ENCODE results near the gene MATN1. TPM values are rescaled to one million over a fixed set of nuclear protein-coding genes. Genes with fewer than 3 reads are reported as not detected.
A peak's percentile ranks its signal among the peaks of the same experiment; 100 is the strongest.

MATN1 gene
- polyA plus RNA-seq, 3 donors, result 0.11 to 0.21 (median 0.17) TPM

DNA sequence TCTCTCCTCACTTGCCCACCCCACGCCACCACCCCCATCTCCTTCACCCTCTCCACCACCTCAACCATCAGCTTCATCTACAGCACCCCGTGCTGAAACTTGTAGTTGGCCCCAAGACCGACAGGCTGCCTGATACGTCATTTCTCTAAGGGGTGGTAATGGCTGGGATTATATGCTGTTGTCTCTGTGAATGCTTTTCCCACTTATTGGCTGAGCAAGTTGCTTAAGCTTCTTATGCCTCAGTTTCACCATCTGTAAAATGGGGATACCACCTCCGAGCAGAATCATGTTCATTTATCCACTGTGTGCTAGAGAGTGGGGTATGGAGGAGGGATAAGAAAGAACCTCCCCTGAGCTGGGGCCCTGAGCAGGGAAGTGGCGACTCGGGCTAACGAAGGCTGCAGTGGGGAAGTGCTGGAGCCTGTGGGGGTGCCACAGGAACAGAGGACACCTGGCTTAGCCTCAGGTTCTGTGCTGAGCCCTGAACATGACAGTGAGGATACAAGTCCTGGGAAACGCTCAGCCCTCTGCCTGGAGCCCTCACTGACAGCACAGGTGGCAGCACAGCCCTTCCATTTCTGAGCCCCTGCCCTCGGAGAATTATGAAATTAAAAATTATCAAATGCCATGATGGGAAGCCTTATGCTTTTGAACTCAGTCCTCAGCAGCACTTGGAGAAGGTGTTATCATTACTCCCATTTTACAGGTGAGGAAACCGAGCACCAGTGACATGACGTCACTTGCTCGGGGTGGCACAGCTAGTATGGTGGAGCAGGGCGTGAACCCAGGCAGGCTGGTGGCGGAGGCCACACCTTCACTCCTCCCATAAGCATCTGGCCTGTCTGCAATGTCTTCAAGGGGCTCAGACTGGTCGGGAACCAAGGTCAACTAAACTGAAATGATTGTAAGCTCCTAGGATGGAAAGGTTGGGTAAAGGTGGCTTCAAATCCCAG is 2.8 kb downstream of the MATN1 start:
- no peak for DNase-seq (ENCODE audit: low read depth in 3 of 3, low spot score in 2 of 3)

DNA sequence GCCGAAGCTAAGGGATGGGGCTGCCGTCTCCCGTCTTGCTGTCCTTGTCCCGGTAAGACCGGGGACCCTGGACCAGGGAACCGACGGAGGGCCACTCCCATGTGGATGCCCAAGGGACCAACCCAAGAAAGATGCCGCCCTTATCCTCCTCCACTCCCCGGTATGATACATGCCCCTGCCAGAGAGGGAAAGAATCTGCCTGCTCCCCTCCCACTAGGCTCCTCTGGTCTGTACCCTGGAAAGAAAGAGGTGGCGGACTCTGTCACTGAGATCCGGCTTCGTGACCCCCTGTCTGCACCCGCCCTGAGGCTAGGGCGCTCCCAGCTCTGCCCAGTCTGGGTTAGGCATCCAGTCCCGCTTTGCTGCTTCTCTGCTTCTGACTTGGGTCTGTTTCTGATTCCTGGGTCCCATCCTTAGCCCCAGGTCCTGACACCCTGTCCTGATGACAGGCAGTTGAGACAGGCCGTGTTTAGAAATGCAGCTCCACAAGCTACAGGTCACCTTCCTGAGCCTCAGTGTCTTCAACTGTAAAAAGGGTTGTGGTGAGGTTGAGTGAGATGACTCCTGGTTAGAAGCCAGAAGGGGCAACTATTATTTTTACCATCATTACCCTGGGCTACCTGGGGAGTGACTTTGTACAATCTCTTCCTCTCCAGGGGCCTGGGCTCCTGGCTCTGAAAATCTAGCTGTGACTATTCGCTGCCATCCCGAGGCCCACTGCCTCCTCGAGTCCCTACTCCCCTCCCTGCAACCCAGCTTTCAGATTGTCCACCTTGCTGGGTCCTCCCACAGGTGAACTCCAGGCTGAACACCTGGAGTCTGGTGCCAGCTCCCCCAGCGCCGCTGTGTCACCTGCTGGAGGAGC is 3.7 kb downstream of the MATN1 start:
- no peak for DNase-seq (ENCODE audit: low read depth in 3 of 3, low spot score in 2 of 3)

DNA sequence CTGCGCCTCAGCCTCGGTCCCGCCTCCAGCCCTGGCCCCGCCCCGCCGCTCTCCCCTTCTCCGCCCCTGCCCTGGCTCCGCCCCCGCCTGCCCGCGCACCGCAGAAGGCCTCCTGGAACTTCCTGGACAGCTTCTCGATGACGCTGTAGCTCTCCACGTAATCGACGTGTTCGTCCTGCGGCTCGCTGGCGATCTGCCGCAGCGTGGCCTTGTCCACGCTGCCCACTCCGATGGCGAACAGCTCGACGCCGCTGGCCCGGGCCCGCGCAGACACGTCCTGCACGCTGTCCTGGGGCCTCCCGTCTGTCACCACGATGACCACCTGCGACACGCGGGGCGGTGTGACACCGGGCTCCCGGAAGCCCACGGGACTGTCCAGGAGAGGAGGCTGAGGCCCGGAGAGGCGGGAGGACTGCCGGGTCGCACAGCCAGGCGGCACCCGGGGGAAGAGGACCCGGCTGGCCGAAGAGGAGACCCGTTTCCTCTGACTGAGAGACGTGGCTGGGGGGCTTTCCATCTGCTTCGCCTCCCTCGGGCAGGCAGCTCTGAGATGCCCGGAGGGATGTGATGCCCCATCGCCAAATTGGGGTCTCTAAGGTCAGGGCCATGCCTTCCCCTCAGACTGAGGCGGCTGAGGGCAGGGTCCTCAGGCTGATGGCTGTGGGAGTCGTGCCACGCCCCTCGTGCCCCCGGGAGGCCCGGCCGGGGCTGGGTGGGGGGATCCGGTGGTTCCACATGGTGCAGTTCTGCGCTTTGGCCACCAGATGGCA is 4.6 kb downstream of the MATN1 start:
- peak; percentile 63 to 78 (median 78) for DNase-seq (ENCODE audit: low read depth in 3 of 3, low spot score in 2 of 3)

DNA sequence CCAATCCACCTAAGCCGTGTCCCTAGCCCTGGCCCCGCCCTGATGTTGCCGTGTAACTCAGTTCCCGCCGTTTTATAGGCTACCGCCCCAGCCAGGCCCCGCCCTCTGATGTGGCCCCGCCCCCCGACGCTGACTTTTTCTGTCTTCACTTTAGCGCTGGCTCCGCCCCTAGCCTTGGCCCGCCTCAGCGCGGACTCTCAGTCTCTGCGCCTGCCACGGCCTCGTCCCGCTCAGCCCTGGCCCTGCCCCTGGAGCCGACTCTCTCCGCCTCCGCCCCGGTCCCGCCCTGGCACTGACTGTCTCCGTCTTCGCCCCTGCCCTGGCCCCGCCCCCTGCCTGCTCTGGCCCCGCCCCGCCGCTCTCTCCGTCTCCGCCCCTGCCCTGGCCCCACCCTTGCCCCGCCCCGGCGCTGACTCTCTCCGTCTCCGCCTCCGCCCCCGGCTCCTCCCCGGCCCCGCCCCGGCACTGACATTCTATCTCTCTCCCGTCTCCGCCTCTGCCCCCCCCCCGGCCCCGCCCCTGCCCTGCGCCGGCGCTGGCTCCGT is 5.2 kb downstream of the MATN1 start:
- peak; percentile 87 to 94 (median 89) for DNase-seq (ENCODE audit: low read depth in 3 of 3, low spot score in 2 of 3)

DNA sequence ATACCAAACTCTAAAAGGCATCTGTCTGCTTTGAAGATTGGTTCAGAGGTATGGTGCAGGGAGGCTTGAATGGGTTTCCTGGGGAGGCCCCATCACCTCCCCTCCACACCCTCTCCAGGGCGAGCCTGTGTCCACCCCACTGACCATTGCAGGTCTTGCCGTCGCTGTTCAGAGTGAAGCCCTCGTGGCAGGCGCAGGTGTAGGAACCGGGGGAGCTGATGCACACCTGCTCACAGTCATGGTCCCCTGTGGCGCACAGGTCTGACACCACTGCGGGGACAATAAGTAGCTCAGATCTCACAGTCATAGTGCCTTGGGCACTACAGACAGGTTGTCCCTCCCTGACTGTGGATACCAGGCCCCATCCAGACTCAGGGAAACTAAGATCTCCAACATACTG is 6.7 kb downstream of the MATN1 start:
- no peak for DNase-seq (ENCODE audit: low read depth in 3 of 3, low spot score in 2 of 3)

DNA sequence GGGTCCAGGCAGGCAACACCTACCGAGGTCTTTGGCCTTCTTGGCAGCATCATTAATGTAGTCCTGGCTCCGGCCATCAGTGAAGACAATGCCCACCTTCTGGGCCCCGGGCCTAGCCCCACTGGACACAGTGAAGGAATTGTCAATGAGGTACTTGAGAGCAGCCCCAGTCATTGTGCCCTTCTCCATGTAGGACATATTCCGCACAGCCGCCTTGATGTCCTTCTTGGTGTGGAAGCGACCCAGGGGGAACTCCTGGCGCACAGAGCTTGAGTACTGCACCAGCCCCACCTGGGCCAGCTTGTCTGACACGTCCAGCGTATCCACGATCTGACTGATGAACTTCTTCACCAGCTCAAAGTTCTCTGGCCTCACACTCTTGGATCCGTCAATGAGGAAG is 7.5 kb downstream of the MATN1 start:
- no peak for DNase-seq (ENCODE audit: low read depth in 3 of 3, low spot score in 2 of 3)

DNA sequence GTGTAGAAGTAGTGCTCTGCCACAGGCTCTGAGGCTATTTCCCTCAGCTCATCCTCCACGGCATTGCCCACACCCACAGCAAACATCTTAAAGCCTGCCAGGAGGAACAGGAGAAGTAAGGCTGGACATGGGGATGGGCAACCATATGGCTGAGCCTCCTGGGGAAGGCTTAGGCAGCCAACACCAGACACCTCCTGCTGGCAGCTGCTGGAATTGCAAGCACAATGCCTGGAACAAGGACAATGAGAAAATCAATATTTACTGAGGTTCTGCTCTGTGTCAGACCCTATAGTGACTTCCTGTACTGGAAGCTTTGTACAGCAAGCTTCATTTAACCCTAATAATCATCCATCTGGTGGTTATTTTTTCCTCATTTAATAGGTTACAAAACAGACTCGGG is 8.2 kb downstream of the MATN1 start:
- no peak for DNase-seq (ENCODE audit: low read depth in 3 of 3, low spot score in 2 of 3)

DNA sequence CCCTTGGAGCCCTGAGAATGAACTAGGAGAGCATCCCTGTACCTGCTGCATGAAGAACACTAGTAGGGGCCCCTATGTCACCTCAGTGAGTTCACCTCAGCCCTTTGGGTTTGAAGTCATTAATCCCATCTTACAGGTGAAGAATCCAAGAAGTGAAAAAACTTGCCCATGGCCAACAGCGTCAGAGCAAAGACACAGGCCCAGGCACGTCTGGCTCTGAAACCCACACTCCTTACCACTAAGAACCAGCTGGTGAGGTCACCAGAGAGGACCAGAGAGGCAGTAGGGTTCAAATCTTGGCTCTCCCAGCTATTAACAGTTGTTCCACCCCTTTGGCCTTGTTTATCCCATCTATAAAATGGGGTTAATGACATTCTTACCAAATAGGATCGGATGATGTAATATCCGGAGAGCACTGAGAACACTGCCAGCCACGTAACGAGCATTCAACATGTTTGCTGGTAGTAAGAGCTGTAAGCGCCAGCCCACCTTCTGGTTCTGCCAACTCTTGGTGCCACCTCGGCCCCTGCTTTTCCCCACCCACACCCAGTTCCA is 8.8 kb downstream of the MATN1 start:
- DNase-seq (ENCODE audit: low read depth in 3 of 3, low spot score in 2 of 3), result no peak

DNA sequence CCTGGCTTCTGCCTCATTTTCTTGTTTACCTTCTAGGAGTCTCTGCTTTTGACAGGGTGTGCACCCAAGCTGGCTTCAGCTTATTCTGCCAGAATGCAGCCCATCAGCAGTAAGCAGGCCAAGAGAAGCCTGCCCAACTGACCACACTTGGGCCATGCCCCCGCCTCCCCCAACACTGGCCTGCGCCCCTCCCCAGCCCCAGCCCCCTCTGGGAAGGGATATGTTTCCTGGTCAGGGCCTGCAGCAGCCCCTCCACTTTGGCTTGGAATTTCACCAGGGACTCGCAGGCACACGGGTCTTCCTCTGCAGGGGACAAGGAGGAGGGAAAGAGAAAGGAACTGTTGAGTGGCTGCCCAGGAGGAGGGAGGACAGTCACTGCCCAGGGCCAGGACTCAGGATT is 9.4 kb downstream of the MATN1 start:
- DNase-seq (ENCODE audit: low read depth in 3 of 3, low spot score in 2 of 3), result no peak

DNA sequence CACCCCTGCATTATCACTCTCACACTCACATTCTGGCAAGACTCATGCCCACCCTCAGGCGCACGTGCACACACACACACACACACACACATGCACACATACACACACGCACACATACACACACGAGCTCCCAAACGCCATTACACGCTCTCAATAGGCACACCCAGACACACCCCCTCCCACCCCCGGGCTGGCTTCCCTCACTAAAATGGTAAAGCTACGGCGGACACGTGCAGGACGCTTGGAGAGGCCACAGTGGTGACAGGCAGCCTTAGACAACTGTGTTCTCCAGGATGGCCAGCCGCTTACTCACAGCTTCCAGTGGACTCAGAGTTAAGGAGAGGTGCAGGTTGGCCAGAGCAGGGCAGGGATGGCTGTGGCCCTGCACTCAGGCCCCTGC is 10.1 kb downstream of the MATN1 start:
- DNase-seq (ENCODE audit: low read depth in 3 of 3, low spot score in 2 of 3), result no peak

DNA sequence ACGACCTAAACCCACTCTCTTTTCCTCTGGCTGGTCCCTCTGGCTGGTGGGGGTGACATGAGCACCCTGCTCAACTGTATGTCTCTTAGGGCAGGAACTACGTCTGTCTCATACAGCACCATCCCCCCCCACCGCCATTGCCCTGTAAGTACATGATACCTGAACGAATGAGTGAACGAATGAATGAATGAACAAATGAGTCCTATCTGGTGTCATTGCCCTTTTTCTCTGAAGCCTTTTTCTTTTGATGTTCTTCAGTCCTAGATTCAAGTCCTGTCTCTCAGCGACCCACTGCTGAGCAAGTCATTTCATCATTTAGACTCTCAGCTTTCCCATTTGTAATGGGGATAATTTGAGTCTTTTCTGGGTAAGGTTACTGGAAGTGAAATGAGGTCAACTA is 10.8 kb downstream of the MATN1 start:
- DNase-seq (ENCODE audit: low read depth in 3 of 3, low spot score in 2 of 3), result no peak

DNA sequence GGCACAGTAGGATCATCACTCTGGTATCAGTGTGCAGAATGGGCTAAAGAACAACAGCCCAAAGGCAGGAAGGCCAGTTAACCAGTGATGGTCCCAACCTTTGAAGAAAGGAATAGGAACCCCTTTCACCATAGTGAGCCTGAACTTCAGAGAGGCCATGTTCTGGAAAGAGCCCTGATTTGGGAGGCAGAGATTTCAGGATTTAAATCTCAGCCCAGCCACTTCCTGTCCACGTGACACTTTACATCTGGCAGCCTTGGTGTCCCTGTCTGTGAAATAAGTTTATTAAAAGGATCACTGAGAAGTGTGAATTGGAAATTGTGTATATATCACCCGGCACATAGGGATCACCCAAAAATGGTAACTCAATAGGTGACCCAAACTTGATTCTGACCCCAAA is 13.0 kb downstream of the MATN1 start:
- DNase-seq (ENCODE audit: low read depth in 3 of 3, low spot score in 2 of 3), result no peak

DNA sequence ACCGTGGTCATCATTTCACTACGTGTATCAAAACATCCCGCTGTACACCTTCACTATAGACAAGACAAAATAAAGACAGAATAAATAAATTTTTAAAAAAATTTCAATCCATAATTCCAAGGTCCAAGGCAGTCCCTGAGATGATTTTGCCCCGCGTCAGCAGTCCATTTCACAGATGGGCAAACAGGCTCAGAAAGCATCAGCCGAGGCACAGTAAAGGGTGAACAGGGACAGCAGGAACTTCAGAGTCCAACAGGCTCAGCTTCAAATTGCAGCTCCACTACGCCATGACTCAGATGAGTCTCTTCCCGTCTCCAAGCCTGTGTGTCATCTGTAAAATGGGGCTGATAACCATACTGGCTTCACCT is 15.0 kb downstream of the MATN1 start:
- DNase-seq (ENCODE audit: low read depth in 3 of 3, low spot score in 2 of 3), result no peak

DNA sequence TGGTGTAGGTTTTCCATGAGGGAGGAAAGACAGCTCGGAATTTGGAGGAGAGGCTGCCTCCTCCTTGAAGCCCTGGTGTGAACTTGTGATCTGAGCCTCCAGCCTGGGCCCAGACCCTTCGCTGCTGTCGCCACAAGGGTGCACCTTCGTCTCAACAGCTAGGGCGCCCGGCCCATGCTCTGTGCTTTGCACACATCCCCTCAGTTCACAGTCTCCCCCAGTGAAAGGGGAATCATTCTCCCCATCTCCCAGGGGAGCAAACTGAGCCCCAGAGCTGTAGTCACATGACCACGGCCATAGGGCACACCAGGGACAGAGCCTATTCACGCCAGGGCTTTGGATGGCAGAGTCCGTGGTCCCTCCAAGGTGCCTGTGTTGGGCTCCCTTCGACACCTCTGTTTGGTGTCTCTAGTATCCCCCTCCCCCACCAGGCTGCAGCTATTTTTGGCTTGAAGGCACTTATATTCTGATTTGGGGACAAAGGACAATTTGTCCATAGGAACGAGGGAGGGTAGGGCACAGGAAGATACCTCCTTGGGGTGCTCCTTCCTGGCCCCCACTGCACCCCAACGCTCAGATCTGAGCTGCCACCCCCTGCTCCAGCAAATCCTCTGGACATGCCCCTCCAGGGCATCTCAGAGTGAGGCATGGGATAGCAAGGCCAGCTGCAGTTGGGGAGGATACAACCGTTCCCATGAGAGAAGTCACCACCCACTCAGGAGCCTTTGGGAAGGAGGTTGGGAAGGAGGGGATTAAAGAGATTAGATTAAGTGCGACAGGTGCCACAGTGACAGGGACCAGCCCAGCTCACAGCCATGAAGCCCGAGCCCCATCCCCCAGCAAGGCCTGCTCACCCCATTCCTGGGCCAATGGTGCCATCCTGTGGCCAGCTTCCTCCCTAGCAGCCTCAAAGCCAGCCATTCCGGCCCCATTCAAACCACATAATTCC is 15.7 kb downstream of the MATN1 start:
- no peak for DNase-seq (ENCODE audit: low read depth in 3 of 3, low spot score in 2 of 3)

DNA sequence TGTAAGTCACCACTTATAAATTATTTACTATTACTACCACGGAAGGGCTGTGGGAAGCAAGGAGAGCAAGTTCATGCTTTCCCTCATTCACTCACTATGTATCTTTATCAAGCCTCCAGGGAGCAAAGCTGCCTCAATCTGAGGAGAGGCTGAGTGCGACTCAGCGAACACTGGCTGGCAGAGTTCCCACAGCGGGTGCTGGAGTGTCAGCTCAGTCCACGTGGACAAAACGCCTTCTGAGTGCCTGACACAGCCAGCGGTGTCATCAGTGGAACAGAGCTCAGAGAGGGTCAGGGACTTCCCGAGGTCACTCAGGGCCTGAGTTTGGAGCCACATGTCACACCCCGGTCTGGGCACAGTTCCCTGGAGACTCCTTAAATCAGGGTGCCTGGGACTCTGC is 16.9 kb downstream of the MATN1 start:
- DNase-seq (ENCODE audit: low read depth in 3 of 3, low spot score in 2 of 3), result no peak

DNA sequence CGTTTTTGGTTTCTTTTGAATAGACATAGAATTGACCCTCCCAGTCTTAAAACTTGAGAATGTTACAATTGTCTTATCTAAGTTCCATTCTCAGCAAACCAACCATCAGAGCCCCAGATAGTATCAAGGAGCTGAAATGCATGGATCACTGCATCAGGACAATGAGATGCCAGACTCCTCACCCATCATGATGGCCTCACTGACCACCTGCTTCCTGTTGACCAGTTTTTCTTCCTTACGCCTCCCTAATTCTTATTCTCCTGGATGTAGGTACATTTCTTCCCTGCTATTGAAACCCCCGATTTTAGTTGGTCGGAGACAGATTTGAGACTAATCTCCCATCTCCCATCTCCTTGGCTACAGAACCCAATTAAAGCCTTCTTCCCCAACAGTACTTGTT is 17.7 kb downstream of the MATN1 start:
- DNase-seq (ENCODE audit: low read depth in 3 of 3, low spot score in 2 of 3), result no peak

DNA sequence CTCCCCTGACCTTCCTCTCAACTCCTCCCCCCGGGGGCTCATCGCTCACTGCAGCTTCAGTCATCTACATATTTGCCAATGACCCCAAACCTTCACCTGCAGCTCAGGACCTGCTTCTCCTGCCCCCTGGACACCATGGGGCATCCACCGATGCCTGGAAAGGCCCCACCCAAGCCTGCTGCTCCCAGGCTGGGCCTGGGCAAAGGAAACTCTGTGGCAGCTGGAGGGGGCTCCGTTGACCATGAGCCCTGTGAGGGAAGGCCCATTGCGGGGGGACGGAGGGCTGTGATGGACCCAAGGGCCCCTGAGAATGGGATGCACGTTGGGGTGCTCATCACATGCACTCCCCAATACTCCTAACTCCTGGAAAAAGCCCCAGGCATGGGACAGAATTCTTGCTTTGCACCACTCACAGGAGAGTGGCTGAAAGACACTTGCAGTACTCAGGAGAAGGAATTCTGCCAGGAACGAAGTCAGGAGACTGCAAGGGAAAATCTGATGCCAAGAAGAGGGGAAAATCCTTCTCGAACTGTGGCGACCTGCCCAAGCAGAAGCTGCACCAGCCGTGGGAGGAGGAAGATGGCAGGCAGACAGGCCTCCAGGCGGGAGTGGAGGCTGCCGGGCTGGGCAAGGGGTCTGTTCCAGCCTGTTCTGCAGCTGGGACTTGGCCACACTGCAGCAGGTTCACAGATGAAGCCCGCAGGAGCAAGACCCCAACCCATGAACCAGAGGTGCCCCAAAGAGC is 18.4 kb downstream of the MATN1 start:
- DNase-seq (ENCODE audit: low read depth in 3 of 3, low spot score in 2 of 3), result no peak

DNA sequence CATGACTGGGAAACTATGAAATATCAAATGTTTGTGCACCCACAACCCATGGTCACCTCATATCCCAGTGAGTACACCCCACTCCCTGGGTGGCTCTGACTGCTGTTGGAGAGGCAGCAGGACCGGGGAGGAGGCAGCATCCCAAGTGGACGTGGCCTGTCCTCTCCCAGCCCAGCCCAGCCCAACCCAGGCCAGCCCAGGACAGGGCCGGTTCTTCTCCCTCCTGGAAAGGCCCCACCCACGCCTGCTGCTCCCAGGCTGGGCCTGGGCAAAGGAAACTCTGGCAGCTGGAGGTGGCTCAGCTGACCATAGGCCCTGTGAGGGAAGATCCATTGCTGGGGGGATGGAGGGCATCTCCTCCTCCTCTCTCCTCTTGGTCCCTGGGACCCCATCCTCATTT is 19.1 kb downstream of the MATN1 start:
- DNase-seq (ENCODE audit: low read depth in 3 of 3, low spot score in 2 of 3), result no peak

DNA sequence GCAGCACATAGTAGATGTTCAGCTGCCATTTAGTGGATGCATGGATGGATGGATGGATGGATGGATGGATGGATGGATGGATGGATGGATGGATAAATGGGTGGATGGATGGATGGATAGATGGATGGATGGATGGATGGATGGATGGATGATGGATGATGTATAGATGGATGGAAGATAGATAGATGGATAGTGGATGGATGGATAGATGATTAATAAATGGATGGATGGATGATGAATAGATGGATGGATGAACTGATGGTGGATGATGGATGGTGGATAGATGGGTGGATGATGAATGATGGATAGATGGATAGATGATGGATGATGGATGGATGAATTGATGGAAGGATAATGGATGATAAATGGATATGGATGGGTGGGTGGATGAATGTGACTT is 20.6 kb downstream of the MATN1 start:
- DNase-seq (ENCODE audit: low read depth in 3 of 3, low spot score in 2 of 3), result no peak
